CD4-positive, alpha-beta T cell treated with Interleukin-15 for 4 hours (primary cell): ENCODE measurements around the gene SUPT7L.
"Not testable (repeated sequence)": the region's sequence is repeated elsewhere in the genome, so short reads cannot be mapped to it uniquely, and the experiment has no call there.

Experiments used
- DNase-seq: peaks from one replicate; pipeline ENCODE4 v3.0.0-alpha.2; 2020; ENCODE audit warnings: low spot score

Gene SUPT7L

GRCh38 chr2:27638037-27638637, 25.3 kb downstream of the SUPT7L start:
- DNase-seq, result peak; percentile 52

- DNase-seq, result no peak
Observed at GRCh38 chr2:27636766-27637165, 26.6 kb downstream of the SUPT7L start.

- DNase-seq, result no peak
Observed at GRCh38 chr2:27634291-27634690, 29.1 kb downstream of the SUPT7L start.

- DNase-seq, result not testable (repeated sequence)
Observed at GRCh38 chr2:27630257-27630656, 33.2 kb downstream of the SUPT7L start.

- DNase-seq, result peak; percentile 94
Observed at GRCh38 chr2:27628767-27629709, 34.4 kb downstream of the SUPT7L start, which contains the start of the genes CCDC121 and GPN1. CCDC121 (minus strand) TSS chr2:27629012; CDS start chr2:27627799, 1,213 bp downstream. GPN1 (plus strand) TSS chr2:27629050; CDS start chr2:27629059, 9 bp downstream.

GRCh38 chr2:27627963-27628766, 35.2 kb downstream of the SUPT7L start:
- DNase-seq, result peak; percentile 17

- DNase-seq, result not testable (repeated sequence)
Observed at GRCh38 chr2:27626921-27627320, 36.5 kb downstream of the SUPT7L start.

GRCh38 chr2:27626323-27626722, 37.1 kb downstream of the SUPT7L start:
- DNase-seq, result not testable (repeated sequence)

GRCh38 chr2:27624943-27625342, 38.5 kb downstream of the SUPT7L start:
- DNase-seq, result no peak

- no peak for DNase-seq
Observed at GRCh38 chr2:27622921-27623384, 40.5 kb downstream of the SUPT7L start.

GRCh38 chr2:27621524-27621923, 41.9 kb downstream of the SUPT7L start:
- DNase-seq, result no peak

GRCh38 chr2:27615316-27615715, 48.1 kb downstream of the SUPT7L start:
- DNase-seq, result no peak

GRCh38 chr2:27613985-27614384, 49.4 kb downstream of the SUPT7L start:
- DNase-seq, result no peak

GRCh38 chr2:27606611-27607010, 56.8 kb downstream of the SUPT7L start:
- DNase-seq, result no peak
